K562 (cell line): ENCODE results near the gene TRMT44. TPM values are rescaled to one million over a fixed set of nuclear protein-coding genes. Genes with fewer than 3 reads are reported as not detected.

Experiments used
- ATAC-seq: fragments of 200-7000 bp; cut with Tn5 transposase; 3 replicates; pipeline ENCODE4 v1.9.1; 2020; ENCODE audit warnings: moderate library complexity
- BruUV-seq: library from RNA; stranded (reverse); fragments of 400-500 nt; replicated peaks from 2 replicates; lab custom pipeline; 2021; lab: Mats Ljungman, UMichigan
- CTCF ChIA-PET: fragments of 300-600 bp; formaldehyde crosslinking; extraction: SDS; loops from one replicate; lab custom pipeline; 2021; ENCODE audit warnings: low intra/inter-chr PET ratio; lab: Yijun Ruan, JAX
- POLR2A ChIA-PET: fragments of 300-600, 350-650 bp; sonication (Branson Sonifier 250); formaldehyde crosslinking; extraction: SDS; loops from one replicate; lab custom pipeline; 2021; ENCODE audit warnings: antibody characterized with exemption, inconsistent platforms; lab: Yijun Ruan, JAX
- DNase-seq, 4 experiments: peaks; one replicate each; pipeline versions ENCODE4 v3.0.0 to v3.0.0-alpha.2; 2011 to 2018; ENCODE audit warnings: low spot score in 3 of 4, mixed read lengths in 3 of 4; ENCODE audit errors: extremely low read depth in 1 of 4
- FAIRE-seq: peaks from 2 replicates; lab custom pipeline; 2011; peaks lifted over from hg19 to GRCh38; lab: Jason Lieb, UNC
- H2AFZ ChIP-seq: 2 replicates; pipeline ENCODE4 v1.6.0; 2011; ENCODE audit warnings: low read depth, low read length, control low read depth, inconsistent platforms
- H3K27ac ChIP-seq: fragments of 200-600 bp; 3 replicates; pipeline ENCODE4 v1.8.0; 2011; ENCODE audit warnings: low read depth, mild to moderate bottlenecking, control low read depth, inconsistent platforms, low read length, moderate library complexity, mixed read lengths; ENCODE audit errors: extremely low read depth
- H3K27me3 ChIP-seq, 2 experiments: fragments of 300-600 bp in 1 of 2; 2 replicates in 1 of 2; 3 replicates in 1 of 2; pipeline versions ENCODE4 v1.6.0 to v1.8.0; 2011; ENCODE audit warnings: inconsistent platforms in 2 of 2, low read length in 2 of 2, mild to moderate bottlenecking in 1 of 2, mixed read lengths in 1 of 2, moderate library complexity in 1 of 2; ENCODE audit not compliant: control insufficient read depth in 2 of 2, insufficient read depth in 2 of 2
- H3K36me3 ChIP-seq: fragments of 300-600 bp; 3 replicates; pipeline ENCODE4 v1.8.0; 2011; ENCODE audit warnings: mild to moderate bottlenecking, low read length, inconsistent platforms; ENCODE audit not compliant: control insufficient read depth, insufficient read depth
- H3K4me1 ChIP-seq, 2 experiments: fragments of 200-600 bp in 1 of 2; replicated peaks in 1 of 2; 2 replicates in 1 of 2; 3 replicates in 1 of 2; pipeline versions ENCODE4 v1.5.1 to v1.8.0; 2011; ENCODE audit warnings: inconsistent platforms in 2 of 2, low read length in 2 of 2, mild to moderate bottlenecking in 1 of 2, mixed read lengths in 1 of 2, moderate library complexity in 1 of 2; ENCODE audit not compliant: control insufficient read depth in 2 of 2, insufficient read depth in 2 of 2
- H3K4me2 ChIP-seq: 2 replicates; pipeline ENCODE4 v1.6.1; 2011; ENCODE audit warnings: low read length, control low read depth, inconsistent platforms, mixed read lengths; ENCODE audit not compliant: insufficient read depth
- H3K4me3 ChIP-seq: fragments of 200-600 bp; sonication (generic), shearing (Covaris generic); 2 replicates; pipeline ENCODE4 v1.5.1; 2016; ENCODE audit warnings: control low read depth, inconsistent platforms
- H3K79me2 ChIP-seq: fragments of 200-600 bp; 3 replicates; pipeline ENCODE4 v1.8.0; 2011; ENCODE audit warnings: low read length, inconsistent platforms; ENCODE audit not compliant: control insufficient read depth, insufficient read depth
- H3K9ac ChIP-seq, 2 experiments: 2 replicates each; pipeline versions ENCODE4 v1.6.0 to v1.6.1; 2011; ENCODE audit warnings: low read depth in 2 of 2, low read length in 2 of 2, control low read depth in 1 of 2, inconsistent platforms in 1 of 2, mild to moderate bottlenecking in 1 of 2, mixed read lengths in 1 of 2; ENCODE audit not compliant: insufficient read depth in 1 of 2
- H3K9me1 ChIP-seq: one replicate; pipeline ENCODE4 v1.6.0; 2011; ENCODE audit warnings: inconsistent platforms, mild to moderate bottlenecking, low read length, moderate library complexity; ENCODE audit not compliant: control insufficient read depth, insufficient read depth
- H3K9me3 ChIP-seq: replicated peaks from 2 replicates; pipeline ENCODE4 v1.5.1; 2011; ENCODE audit warnings: low read depth, low read length, inconsistent platforms; ENCODE audit not compliant: control insufficient read depth, insufficient read depth
- H4K20me1 ChIP-seq: replicated peaks from 2 replicates; pipeline ENCODE4 v1.6.1; 2011; ENCODE audit warnings: low read length, inconsistent platforms, mixed read lengths; ENCODE audit not compliant: control insufficient read depth, insufficient read depth
- CBX1 ChIP-seq: sonication (generic); IDR thresholded peaks from 2 replicates; pipeline ENCODE4 v1.6.1; 2016; ENCODE audit warnings: antibody characterized with exemption, low read depth, mild to moderate bottlenecking
- CEBPZ ChIP-seq: fragments of 150-350 bp; IDR thresholded peaks from 2 replicates; pipeline ENCODE4 v1.6.1; 2014; ENCODE audit warnings: low read depth, mild to moderate bottlenecking, low read length, borderline replicate concordance
- CTCFL ChIP-seq: IDR thresholded peaks from 2 replicates; pipeline ENCODE4 v1.6.1; 2011; ENCODE audit warnings: borderline replicate concordance, low read depth, mild to moderate bottlenecking, moderate library complexity, low read length; ENCODE audit not compliant: insufficient read depth, poor library complexity, severe bottlenecking
- NFE2 ChIP-seq: IDR thresholded peaks from 2 replicates; pipeline ENCODE4 v1.6.1; 2014; ENCODE audit warnings: antibody characterized with exemption, low read depth
- PCBP1 ChIP-seq: fragments of 200-400 bp; formaldehyde crosslinking; IDR thresholded peaks from 2 replicates; pipeline ENCODE4 v1.6.1; 2018; ENCODE audit warnings: mild to moderate bottlenecking, low read depth, low read length; ENCODE audit not compliant: poor library complexity, severe bottlenecking
- ZC3H11A ChIP-seq: IDR thresholded peaks from 2 replicates; pipeline ENCODE4 v1.6.1; 2012; ENCODE audit warnings: low read depth, low read length, improper control_type of control experiment
- ZNF184 ChIP-seq: sonication (generic); formaldehyde crosslinking; IDR thresholded peaks from 2 replicates; pipeline ENCODE4 v1.5.0; 2020; ENCODE audit warnings: missing genetic modification reagents
- ZNF57 ChIP-seq: fragments of 450-650 bp; formaldehyde crosslinking; IDR thresholded peaks from 2 replicates; pipeline ENCODE4 v1.4.0; 2020; ENCODE audit warnings: mild to moderate bottlenecking, moderate library complexity
- ZNF696 ChIP-seq: fragments of 250-450 bp; sonication (Bioruptor Pico); conservative IDR thresholded peaks from 2 replicates; pipeline ENCODE4 v1.4.0; 2020; ENCODE audit warnings: mild to moderate bottlenecking, moderate library complexity
- WGBS: fragments of 100-300 bp; shearing (Covaris generic); methylation state at CpG from one replicate; pipeline ENCODE4 v1.1.6; 2016; ENCODE audit warnings: low coverage, mixed read lengths; ENCODE audit not compliant: insufficient coverage; ENCODE audit errors: missing lambda C conversion rate; 5-methylcytosine and 5-hydroxymethylcytosine counted together
- in situ Hi-C: fragments of 300-500 bp; cut with MboI; formaldehyde crosslinking; loops from 4 replicates; pipeline ENCODE4 v1.15.0; 2018; ENCODE audit warnings: inconsistent platforms, mixed read lengths
- intact Hi-C: fragments of 100-400 bp; cut with micrococcal nuclease; formaldehyde crosslinking; loops from 2 replicates; pipeline ENCODE4 v1.14.2; 2022
- polyA plus RNA-seq, 8 experiments: library from polyadenylated mRNA; depleted of rRNA in 4 of 8; stranded (reverse) in 5 of 8; unstranded in 3 of 8; fragments of >200 nt; fragmentation: Nextera tagmentation in 2 of 8; fragmentation: Illumina TruSeq in 1 of 8; extraction: Ambion mirVana in 2 of 8; extraction: Trizol in 1 of 8; gene quantifications; 2 replicates each; pipeline versions ENCODE4 v1.2.1 to v1.2.3, GENCODE V29; 2011 to 2014; ENCODE audit warnings: inconsistent platforms in 1 of 8, missing spikeins in 1 of 8
- total RNA-seq, 7 experiments: library from RNA; depleted of rRNA in 6 of 7; stranded (reverse); fragments of >200 nt in 6 of 7; fragmentation: Illumina TruSeq in 2 of 7; extraction: Trizol in 2 of 7; gene quantifications; 2 replicates each; pipeline versions ENCODE4 v1.2.1 to v1.2.3, GENCODE V29; 2011 to 2021; ENCODE audit warnings: low replicate concordance in 1 of 7
- TF ChIP-seq, protein P1 (sequence below): fragments of 250-450 bp; sonication (Bioruptor Pico); IDR thresholded peaks from 2 replicates; pipeline ENCODE4 v1.4.0; 2020; ENCODE audit warnings: mild to moderate bottlenecking, moderate library complexity
- TF ChIP-seq, protein P2 (sequence below): fragments of 450-650 bp; IDR thresholded peaks from one replicate; pipeline ENCODE4 v1.6.1; 2018; ENCODE audit warnings: mild to moderate bottlenecking, moderate library complexity; ENCODE audit not compliant: partially characterized antibody

The TRMT44 gene
- total and polyA plus RNA-seq, 9 of the 15 experiments (the other 6 are each of a cell fraction or from before 2014, with no cell fraction given) = 1.2 to 18.6 (median 10.0) TPM

DNA sequence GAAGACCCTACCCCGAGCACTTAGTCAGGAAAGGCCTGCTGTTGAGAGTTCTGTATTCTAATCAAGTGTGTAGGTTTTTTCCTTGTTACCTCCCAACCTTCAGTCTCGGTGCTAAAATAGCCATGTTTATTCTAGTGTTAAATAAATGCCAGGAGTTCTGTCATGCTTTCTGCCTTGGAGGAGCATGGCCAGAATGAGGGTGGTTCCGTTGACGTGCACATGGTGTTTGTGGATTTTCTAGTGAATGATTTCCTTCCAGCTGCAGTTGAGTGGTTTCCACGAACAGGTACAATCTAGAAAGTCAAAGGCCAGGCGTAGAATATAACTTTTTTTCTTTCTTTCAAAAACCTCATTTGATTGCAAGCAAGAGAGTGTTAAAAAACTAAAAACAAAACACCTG lies 21.0 kb downstream of the TRMT44 start:
- intact Hi-C loops (no loop called here), in situ Hi-C loops (loop anchor here (5.0 kb wide), 1 partner anchor 136 kb away; no protein-coding TSS in a partner anchor)
- BruUV-seq = no TSS peak
- Histone ChIP-seq H3K9me1 (no peaks in the 10 kb centered on the region), H3K4me3 (no peak overlapping the region), H3K4me1 (0 out of 5 replicates have a peak, but pooled peaks cover 0 to 4% of the 10 kb centered on the region in 2 experiments), H3K79me2 (no peaks in the 10 kb centered on the region), H2AFZ (no peak overlapping the region), H3K9me3 (no peaks in the 10 kb centered on the region), H3K27me3 (no peaks in the 10 kb centered on the region), H3K36me3 (peaks cover 57% of the 10 kb centered on the region; the same call in 2 of the 3 replicates), H3K9ac (no peak overlapping the region), H4K20me1 (no peaks in the 10 kb centered on the region), H3K27ac (no peak overlapping the region), H3K4me2 (no peak overlapping the region)
- no peak for ATAC-seq
- WGBS = 96% methylated on average over 6 of the region's 6 CpGs
- FAIRE-seq = no peak
- ChIA-PET CTCF (no interaction called here), POLR2A (no interaction called here)
- no peak for DNase-seq
- no peak for TF ChIP-seq ZNF57 (CRISPR knock-in tag)
- TF ChIP-seq, protein P1, sequence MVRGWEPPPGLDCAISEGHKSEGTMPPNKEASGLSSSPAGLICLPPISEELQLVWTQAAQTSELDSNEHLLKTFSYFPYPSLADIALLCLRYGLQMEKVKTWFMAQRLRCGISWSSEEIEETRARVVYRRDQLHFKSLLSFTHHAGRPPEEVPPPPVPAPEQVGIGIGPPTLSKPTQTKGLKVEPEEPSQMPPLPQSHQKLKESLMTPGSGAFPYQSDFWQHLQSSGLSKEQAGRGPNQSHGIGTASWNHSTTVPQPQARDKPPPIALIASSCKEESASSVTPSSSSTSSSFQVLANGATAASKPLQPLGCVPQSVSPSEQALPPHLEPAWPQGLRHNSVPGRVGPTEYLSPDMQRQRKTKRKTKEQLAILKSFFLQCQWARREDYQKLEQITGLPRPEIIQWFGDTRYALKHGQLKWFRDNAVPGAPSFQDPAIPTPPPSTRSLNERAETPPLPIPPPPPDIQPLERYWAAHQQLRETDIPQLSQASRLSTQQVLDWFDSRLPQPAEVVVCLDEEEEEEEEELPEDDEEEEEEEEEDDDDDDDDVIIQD (CRISPR knock-in tag) = no peak
- no peak for TF ChIP-seq PCBP1
- no peak for TF ChIP-seq ZC3H11A
- TF ChIP-seq CTCFL = no peak
- TF ChIP-seq ZNF696 (CRISPR knock-in tag) = no peak
- no peak for TF ChIP-seq CBX1
- TF ChIP-seq, protein P2, sequence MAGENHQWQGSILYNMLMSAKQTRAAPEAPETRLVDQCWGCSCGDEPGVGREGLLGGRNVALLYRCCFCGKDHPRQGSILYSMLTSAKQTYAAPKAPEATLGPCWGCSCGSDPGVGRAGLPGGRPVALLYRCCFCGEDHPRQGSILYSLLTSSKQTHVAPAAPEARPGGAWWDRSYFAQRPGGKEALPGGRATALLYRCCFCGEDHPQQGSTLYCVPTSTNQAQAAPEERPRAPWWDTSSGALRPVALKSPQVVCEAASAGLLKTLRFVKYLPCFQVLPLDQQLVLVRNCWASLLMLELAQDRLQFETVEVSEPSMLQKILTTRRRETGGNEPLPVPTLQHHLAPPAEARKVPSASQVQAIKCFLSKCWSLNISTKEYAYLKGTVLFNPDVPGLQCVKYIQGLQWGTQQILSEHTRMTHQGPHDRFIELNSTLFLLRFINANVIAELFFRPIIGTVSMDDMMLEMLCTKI = no peak
- no peak for TF ChIP-seq ZNF184
- TF ChIP-seq CEBPZ = no peak
- no peak for TF ChIP-seq NFE2
